ENCODE measurements around the gene PHKG1. TPM values are rescaled to one million over a fixed set of nuclear protein-coding genes. Genes with fewer than 3 reads are reported as not detected.

Gene PHKG1
- total RNA-seq, 1 experiment from 2014 or later: not detected

GRCh38 chr7:56030340-56030739 is 62.4 kb downstream of the PHKG1 start:
- DNase-seq (ENCODE audit: low spot score): no peak
- Mint-ChIP-seq H3K36me3 (peaks cover 38% of the 10 kb centered on the region), H3K4me3 (no peak overlapping the region), H3K27ac (no peak overlapping the region), H3K9me3 (no peaks in the 10 kb centered on the region), H3K4me1 (peaks cover 7% of the 10 kb centered on the region), H3K27me3 (ENCODE audit: low read depth) (no peaks in the 10 kb centered on the region)
- POLR2A ChIA-PET: interaction anchor here (2.5 kb wide), 1 partner anchor 21 kb away, joined by 13 read pairs; the partner anchor contains the start of genes CCT6A and PSPH
- TF ChIP-seq ETV6 (CRISPR knock-in tag; IDR thresholded peaks at IDR 0.05): no peak
- TF ChIP-seq GTF2I (CRISPR knock-in tag; conservative IDR thresholded peaks at IDR 0.05): no peak
- TF ChIP-seq ZNF232 (CRISPR knock-in tag; IDR thresholded peaks at IDR 0.05): no peak
- TF ChIP-seq NR2C2 (CRISPR knock-in tag; IDR thresholded peaks at IDR 0.05): no peak
- no peak for TF ChIP-seq FOXJ3 (CRISPR knock-in tag; IDR thresholded peaks at IDR 0.05; ENCODE audit: borderline replicate concordance)
- TF ChIP-seq PRRX2 (CRISPR knock-in tag; IDR thresholded peaks at IDR 0.05): no peak
- no peak for TF ChIP-seq CREB1 (CRISPR knock-in tag; IDR thresholded peaks at IDR 0.05)
- no peak for TF ChIP-seq SP1 (CRISPR knock-in tag; conservative IDR thresholded peaks at IDR 0.05)
- no peak for TF ChIP-seq CTCF (IDR thresholded peaks at IDR 0.05)
- TF ChIP-seq ZNF671 (CRISPR knock-in tag; IDR thresholded peaks at IDR 0.05): no peak
- no peak for TF ChIP-seq ATF6 (CRISPR knock-in tag; IDR thresholded peaks at IDR 0.05)
- no peak for TF ChIP-seq GABPB1 (CRISPR knock-in tag; IDR thresholded peaks at IDR 0.05)
- no peak for ATAC-seq
- CTCF ChIA-PET: interaction anchor here (0.7 kb wide), 1 partner anchor 21 kb away, joined by 3 read pairs; the partner anchor contains the start of gene PSPH

Other genes starting within 250 kb of the PHKG1 start
- gene SEPTIN14, start 230.2 kb downstream of the PHKG1 start, total RNA-seq (2021): 0.07 to 0.09 TPM (median 0.07 TPM) in 3 replicates
- 2.5 to 3.1 TPM (median 2.5 TPM) in 3 replicates for gene ZNF713, start 205.5 kb downstream of the PHKG1 start, total RNA-seq (2021)
- gene MRPS17, start 141.1 kb downstream of the PHKG1 start, total RNA-seq (2021): 23.5 to 25.9 TPM (median 25.6 TPM) in 3 replicates
- gene NIPSNAP2, start 128.4 kb downstream of the PHKG1 start, total RNA-seq (2021): 38.5 to 46.3 TPM (median 42.6 TPM) in 3 replicates
- 43.7 to 49.3 TPM (median 49.2 TPM) in 3 replicates for gene PSPH, start 41.5 kb downstream of the PHKG1 start, total RNA-seq (2021)
- gene CCT6A, start 41.2 kb downstream of the PHKG1 start, total RNA-seq (2021): 208 to 246 TPM (median 209 TPM) in 3 replicates
- 99.6 to 105 TPM (median 99.6 TPM) in 3 replicates for gene SUMF2, start 28.7 kb downstream of the PHKG1 start, total RNA-seq (2021)
- gene CHCHD2, start 13.5 kb upstream of the PHKG1 start, total RNA-seq (2021): 2.2 to 2.4 TPM (median 2.2 TPM) in 3 replicates
- not detected in 3 replicates for gene NUPR2, start 23.5 kb upstream of the PHKG1 start, total RNA-seq (2021)

Data from WTC11 (cell line).